ENCODE measurements around the gene MYOM3.

GRCh38 chr1:24126018-24126671 is 14.2 kb upstream of the MYOM3 start:
- no peak for TF ChIP-seq CTCF (IDR thresholded peaks at IDR 0.05; ENCODE audit: low read depth, low read length, poor library complexity, severe bottlenecking)
- TF ChIP-seq EZH2phosphoT487 (IDR thresholded peaks at IDR 0.05; ENCODE audit: borderline replicate concordance, low read length), result no peak

Measured in DOHH2 (cell line).